Mesendoderm (in vitro differentiated cells): ENCODE measurements around the gene LAD1.
A peak's percentile ranks its signal among the peaks of the same experiment; 100 is the strongest.

ENCODE experiments used
- DNase-seq: peaks from one replicate; pipeline ENCODE4 v3.0.0; 2013
- H2AK5ac ChIP-seq: 2 replicates; pipeline ENCODE4 v1.6.1; 2013; ENCODE audit warnings: low read length, inconsistent platforms
- H2BK120ac ChIP-seq: 2 replicates; pipeline ENCODE4 v1.6.1; 2013; ENCODE audit warnings: low read depth, mild to moderate bottlenecking, low read length, moderate library complexity, mixed read lengths
- H2BK15ac ChIP-seq: replicated peaks from 2 replicates; pipeline ENCODE4 v1.6.1; 2013; ENCODE audit warnings: low read depth, mild to moderate bottlenecking, moderate library complexity
- H2BK5ac ChIP-seq: 2 replicates; pipeline ENCODE4 v1.6.1; 2013; ENCODE audit warnings: low read length, inconsistent platforms
- H3K18ac ChIP-seq: 2 replicates; pipeline ENCODE4 v1.6.1; 2013; ENCODE audit warnings: mild to moderate bottlenecking, low read length, mixed read lengths
- H3K23ac ChIP-seq: one replicate; pipeline ENCODE4 v1.6.1; 2013; ENCODE audit warnings: low read length
- H3K27ac ChIP-seq: 2 replicates; pipeline ENCODE4 v1.5.1; 2013; ENCODE audit warnings: low read depth, mild to moderate bottlenecking, inconsistent platforms, low read length, moderate library complexity
- H3K27me3 ChIP-seq: 2 replicates; pipeline ENCODE4 v1.6.1; 2013; ENCODE audit warnings: low read length, control low read depth, mild to moderate bottlenecking, inconsistent platforms; ENCODE audit not compliant: insufficient read depth, poor library complexity
- H3K36me3 ChIP-seq: 2 replicates; pipeline ENCODE4 v1.6.1; 2013; ENCODE audit warnings: low read length, inconsistent platforms; ENCODE audit not compliant: control insufficient read depth, insufficient read depth
- H3K4ac ChIP-seq: one replicate; pipeline ENCODE4 v1.6.1; 2013; ENCODE audit warnings: low read depth, mild to moderate bottlenecking, low read length, moderate library complexity
- H3K4me1 ChIP-seq: 2 replicates; pipeline ENCODE4 v1.6.1; 2013; ENCODE audit warnings: low read depth, low read length, inconsistent platforms; ENCODE audit not compliant: control insufficient read depth
- H3K4me2 ChIP-seq: 2 replicates; pipeline ENCODE4 v1.6.1; 2013; ENCODE audit warnings: low read length
- H3K4me3 ChIP-seq: 2 replicates; pipeline ENCODE4 v1.5.1; 2013; ENCODE audit warnings: mild to moderate bottlenecking, low read length
- H3K56ac ChIP-seq: one replicate; pipeline ENCODE4 v1.6.1; 2013; ENCODE audit warnings: low read length
- H3K79me1 ChIP-seq: 2 replicates; pipeline ENCODE4 v1.6.1; 2013; ENCODE audit warnings: low read length, inconsistent platforms
- H3K79me2 ChIP-seq: 2 replicates; pipeline ENCODE4 v1.6.1; 2013; ENCODE audit warnings: mild to moderate bottlenecking, low read length; ENCODE audit not compliant: control insufficient read depth, insufficient read depth
- H3K9ac ChIP-seq: 2 replicates; pipeline ENCODE4 v1.6.1; 2013; ENCODE audit warnings: low read length, inconsistent platforms
- H4K5ac ChIP-seq: one replicate; pipeline ENCODE4 v1.6.1; 2013; ENCODE audit warnings: low read length
- H4K8ac ChIP-seq: one replicate; pipeline ENCODE4 v1.6.1; 2013; ENCODE audit warnings: low read depth, mild to moderate bottlenecking, control low read depth, low read length, moderate library complexity
- WGBS: extraction: QIAGEN DNeasy Blood & Tissue Kit; methylation state at CpG from one replicate; pipeline ENCODE4 v1.1.7; 2013; ENCODE audit warnings: low lambda C conversion rate, missing lambda C conversion rate; ENCODE audit not compliant: insufficient coverage; ENCODE audit errors: extremely low coverage; 5-methylcytosine and 5-hydroxymethylcytosine counted together

LAD1 gene

DNA sequence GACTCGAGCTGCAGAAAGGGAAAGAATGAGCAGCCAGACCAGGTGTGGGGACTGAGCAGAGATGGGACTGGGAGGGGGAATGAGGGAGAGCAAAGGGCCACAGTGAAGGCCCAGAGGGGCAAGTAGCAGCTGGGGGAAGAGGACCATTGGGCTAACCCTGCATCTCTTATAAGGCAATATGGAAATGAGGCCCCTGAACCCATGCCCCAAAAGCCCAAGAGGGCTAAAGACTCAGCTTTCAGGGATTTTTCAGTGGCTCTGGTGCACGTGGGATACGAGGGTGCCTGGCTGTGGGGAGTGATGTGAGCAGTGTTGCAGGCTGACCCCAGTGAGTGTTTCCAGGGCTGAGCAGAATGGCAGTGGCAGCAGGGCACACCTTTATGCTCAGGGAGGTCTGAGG is 22.9 kb upstream of the LAD1 start:
- Histone ChIP-seq H3K18ac (no peak overlapping the region), H3K4me2 (no peak overlapping the region), H2BK15ac (no peak overlapping the region), H3K27me3 (no peaks in the 10 kb centered on the region), H3K56ac (no peak overlapping the region), H3K4ac (no peak overlapping the region), H3K4me1 (no peaks in the 10 kb centered on the region), H3K27ac (no peak overlapping the region), H2BK5ac (no peak overlapping the region), H3K79me1 (no peaks in the 10 kb centered on the region), H3K9ac (no peak overlapping the region), H4K8ac (no peak overlapping the region), H3K4me3 (no peak overlapping the region), H3K79me2 (no peaks in the 10 kb centered on the region), H3K36me3 (no peaks in the 10 kb centered on the region), H2AK5ac (no peak overlapping the region), H3K23ac (no peak overlapping the region), H2BK120ac (no peak overlapping the region), H4K5ac (no peak overlapping the region)
- no peak for DNase-seq
- WGBS, result no CpG with 5 or more reads among the region's 3 CpGs

DNA sequence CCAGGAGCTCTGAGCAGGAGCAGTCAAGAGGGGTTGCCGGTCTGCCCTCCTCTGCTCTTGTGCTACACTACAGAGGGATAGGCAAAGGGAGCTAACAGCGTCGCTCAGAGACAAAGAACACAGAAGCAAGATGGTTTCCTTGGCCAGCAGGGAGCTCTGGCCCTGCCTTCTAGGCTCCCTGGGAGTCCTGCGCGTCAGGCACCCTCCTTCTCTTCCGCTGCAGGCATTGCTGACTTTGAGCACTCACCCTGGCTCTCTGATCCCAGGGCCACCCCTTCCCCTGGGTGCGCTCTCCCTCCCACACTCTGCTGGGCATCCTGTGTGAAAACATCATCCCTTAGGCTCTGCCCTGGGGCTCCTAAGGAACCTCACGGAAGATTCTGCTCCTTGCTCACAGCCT is 21.9 kb upstream of the LAD1 start:
- Histone ChIP-seq H3K18ac (no peak overlapping the region), H3K4me2 (no peak overlapping the region), H2BK120ac (no peak overlapping the region), H3K4me3 (no peak overlapping the region), H3K79me1 (no peaks in the 10 kb centered on the region), H3K9ac (no peak overlapping the region), H3K27me3 (no peaks in the 10 kb centered on the region), H4K5ac (no peak overlapping the region), H2BK15ac (no peak overlapping the region), H3K36me3 (no peaks in the 10 kb centered on the region), H3K56ac (no peak overlapping the region), H3K23ac (no peak overlapping the region), H4K8ac (no peak overlapping the region), H3K4me1 (no peaks in the 10 kb centered on the region), H3K27ac (no peak overlapping the region), H2AK5ac (no peak overlapping the region), H2BK5ac (no peak overlapping the region), H3K4ac (no peak overlapping the region), H3K79me2 (no peaks in the 10 kb centered on the region)
- no peak for DNase-seq
- no CpG with 5 or more reads among the region's 8 CpGs for WGBS

DNA sequence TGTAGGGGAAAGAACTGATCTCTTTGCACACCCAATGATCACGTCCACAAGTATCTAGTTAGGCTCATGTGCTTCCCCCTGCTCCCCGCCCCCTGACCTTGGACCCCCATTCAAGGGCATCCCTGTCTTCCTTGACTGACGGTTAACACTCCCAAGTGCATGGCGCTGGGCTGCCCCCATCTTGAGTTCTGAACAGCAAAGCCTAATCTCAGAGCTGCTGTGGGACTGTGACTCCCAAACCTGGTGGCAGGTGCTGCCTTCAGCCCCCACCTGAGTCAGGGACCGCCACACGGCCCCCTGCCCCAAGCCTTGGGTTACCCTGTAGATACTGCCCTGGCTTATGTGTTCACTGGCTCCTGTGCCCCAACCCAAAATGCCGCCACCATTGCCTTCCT is 21.5 kb upstream of the LAD1 start:
- H3K4ac ChIP-seq, result no peak overlapping the region
- no peak overlapping the region for H3K23ac ChIP-seq
- no peak overlapping the region for H2BK15ac ChIP-seq
- H3K4me1 ChIP-seq, result no peaks in the 10 kb centered on the region
- no peak overlapping the region for H3K56ac ChIP-seq
- H2BK120ac ChIP-seq, result no peak overlapping the region
- no peak overlapping the region for H3K18ac ChIP-seq
- no peak overlapping the region for H3K4me2 ChIP-seq
- no peak overlapping the region for H4K5ac ChIP-seq
- H3K27me3 ChIP-seq, result no peaks in the 10 kb centered on the region
- no peak overlapping the region for H4K8ac ChIP-seq
- H3K4me3 ChIP-seq, result no peak overlapping the region
- no peak overlapping the region for H2BK5ac ChIP-seq
- H3K79me1 ChIP-seq, result no peaks in the 10 kb centered on the region
- DNase-seq, result no peak
- WGBS, result no CpG with 5 or more reads among the region's 7 CpGs
- H3K27ac ChIP-seq, result no peak overlapping the region
- H3K9ac ChIP-seq, result no peak overlapping the region
- no peaks in the 10 kb centered on the region for H3K36me3 ChIP-seq
- H2AK5ac ChIP-seq, result no peak overlapping the region
- H3K79me2 ChIP-seq, result no peaks in the 10 kb centered on the region

DNA sequence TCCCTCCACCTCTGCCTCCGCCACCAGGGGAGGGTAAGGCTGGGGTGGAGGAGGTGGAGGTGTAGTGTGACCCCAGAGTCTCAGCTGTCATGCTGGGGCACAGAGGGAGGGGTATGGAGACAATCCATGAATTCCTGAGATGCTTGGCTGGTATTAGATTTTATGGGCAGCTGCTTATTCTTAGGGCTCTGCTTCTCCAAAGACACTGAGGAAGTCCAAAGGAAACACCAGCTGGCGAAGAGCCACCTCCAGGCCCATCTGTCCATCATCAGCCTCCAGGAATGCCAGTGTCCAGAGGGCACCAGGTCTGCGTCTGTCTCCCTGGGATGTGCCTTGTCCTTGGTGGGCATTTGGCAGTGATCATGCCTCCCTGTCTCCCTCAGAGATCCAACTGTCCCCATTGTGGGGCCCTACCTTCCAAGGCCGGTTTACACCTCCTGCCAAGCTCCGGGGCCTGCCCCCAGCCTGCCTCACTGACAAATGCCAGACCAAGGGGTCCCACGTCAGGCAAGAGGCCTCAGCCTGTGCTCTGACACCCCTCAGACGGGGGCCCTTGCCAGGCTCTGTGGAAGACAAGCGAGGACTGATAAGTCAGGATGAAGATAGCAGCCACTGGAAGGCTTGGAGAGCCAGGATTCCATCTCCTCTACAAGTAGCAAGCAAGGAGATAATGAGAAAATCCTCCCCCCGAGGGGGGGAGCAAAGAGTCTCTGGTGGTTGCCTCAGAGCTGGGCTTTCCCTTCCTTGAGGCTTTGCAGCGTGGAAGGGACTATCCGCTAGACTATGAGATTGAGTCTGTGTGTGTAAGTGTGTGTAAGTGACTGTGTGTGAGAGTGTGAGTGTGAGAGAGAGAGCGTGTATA is 20.9 kb upstream of the LAD1 start:
- H2BK15ac ChIP-seq, result no peak overlapping the region
- no peak overlapping the region for H3K9ac ChIP-seq
- no peak overlapping the region for H2BK120ac ChIP-seq
- no peak overlapping the region for H3K56ac ChIP-seq
- H3K36me3 ChIP-seq, result no peaks in the 10 kb centered on the region
- H4K5ac ChIP-seq, result no peak overlapping the region
- WGBS, result 100% methylated on average over 1 of the region's 12 CpGs
- no peaks in the 10 kb centered on the region for H3K79me2 ChIP-seq
- H3K23ac ChIP-seq, result no peak overlapping the region
- no peak overlapping the region for H4K8ac ChIP-seq
- H2BK5ac ChIP-seq, result no peak overlapping the region
- H3K27ac ChIP-seq, result no peak overlapping the region
- no peaks in the 10 kb centered on the region for H3K4me1 ChIP-seq
- no peak overlapping the region for H2AK5ac ChIP-seq
- H3K79me1 ChIP-seq, result no peaks in the 10 kb centered on the region
- H3K27me3 ChIP-seq, result no peaks in the 10 kb centered on the region
- no peak overlapping the region for H3K4ac ChIP-seq
- no peak overlapping the region for H3K18ac ChIP-seq
- no peak overlapping the region for H3K4me3 ChIP-seq
- DNase-seq, result peak; percentile 62
- H3K4me2 ChIP-seq, result no peak overlapping the region

DNA sequence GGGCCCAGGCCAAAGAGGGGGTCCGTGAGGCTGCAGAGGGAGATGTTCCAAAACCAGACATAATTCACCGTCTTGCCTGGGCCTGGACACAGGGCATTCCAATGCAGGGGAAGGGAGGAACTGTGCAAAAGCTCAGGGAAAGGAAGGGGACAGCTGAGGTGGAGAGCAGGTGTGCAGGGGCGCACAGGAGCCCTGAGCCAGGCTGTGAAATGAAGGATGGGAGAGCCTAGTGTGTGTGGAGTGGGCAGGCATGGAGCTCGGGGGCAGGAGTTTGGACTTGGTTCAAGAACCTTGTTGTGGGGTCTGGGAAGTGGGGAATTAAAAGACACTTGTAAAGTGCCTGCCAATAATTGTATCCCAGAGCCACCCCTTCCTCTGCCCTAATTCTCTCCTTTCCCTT is 20.1 kb upstream of the LAD1 start:
- no peak overlapping the region for H2BK5ac ChIP-seq
- no peak overlapping the region for H3K56ac ChIP-seq
- H2AK5ac ChIP-seq, result no peak overlapping the region
- no peaks in the 10 kb centered on the region for H3K36me3 ChIP-seq
- H3K4me1 ChIP-seq, result no peaks in the 10 kb centered on the region
- no peak overlapping the region for H3K23ac ChIP-seq
- WGBS, result no CpG with 5 or more reads among the region's 4 CpGs
- no peak overlapping the region for H3K4me2 ChIP-seq
- H2BK15ac ChIP-seq, result no peak overlapping the region
- no peak overlapping the region for H3K9ac ChIP-seq
- no peak overlapping the region for H3K4me3 ChIP-seq
- DNase-seq, result no peak
- H3K27ac ChIP-seq, result no peak overlapping the region
- no peak overlapping the region for H3K4ac ChIP-seq
- no peaks in the 10 kb centered on the region for H3K79me1 ChIP-seq
- no peak overlapping the region for H4K8ac ChIP-seq
- H3K18ac ChIP-seq, result no peak overlapping the region
- no peaks in the 10 kb centered on the region for H3K79me2 ChIP-seq
- H2BK120ac ChIP-seq, result no peak overlapping the region
- H4K5ac ChIP-seq, result no peak overlapping the region
- no peaks in the 10 kb centered on the region for H3K27me3 ChIP-seq

DNA sequence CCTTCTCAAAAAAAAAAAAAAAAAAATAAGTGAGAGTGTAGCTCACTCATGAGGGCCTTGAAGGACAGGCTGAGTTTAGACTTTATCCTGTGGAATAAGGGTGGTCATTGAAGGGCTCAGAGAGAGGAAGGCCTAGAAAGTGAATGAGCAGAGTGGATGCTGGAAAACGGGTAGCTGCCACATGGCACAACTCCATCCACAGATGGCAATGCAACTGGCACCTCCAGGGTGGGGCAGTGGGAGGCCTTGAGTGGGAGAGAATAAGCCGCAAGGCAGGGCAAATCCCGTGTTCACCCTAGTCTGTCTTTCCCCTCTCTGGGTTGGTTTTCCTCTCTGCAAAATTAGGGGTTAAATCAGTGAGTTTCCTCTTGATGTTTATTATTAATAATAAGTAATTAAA is 19.3 kb upstream of the LAD1 start:
- no peak overlapping the region for H2BK120ac ChIP-seq
- H3K56ac ChIP-seq, result no peak overlapping the region
- no CpG with 5 or more reads among the region's 3 CpGs for WGBS
- H3K4me3 ChIP-seq, result no peak overlapping the region
- H3K27ac ChIP-seq, result no peak overlapping the region
- H3K23ac ChIP-seq, result no peak overlapping the region
- H3K27me3 ChIP-seq, result no peaks in the 10 kb centered on the region
- no peak overlapping the region for H4K8ac ChIP-seq
- H2BK5ac ChIP-seq, result no peak overlapping the region
- no peaks in the 10 kb centered on the region for H3K36me3 ChIP-seq
- H3K79me2 ChIP-seq, result no peaks in the 10 kb centered on the region
- no peak overlapping the region for H3K9ac ChIP-seq
- H3K79me1 ChIP-seq, result no peaks in the 10 kb centered on the region
- H2AK5ac ChIP-seq, result no peak overlapping the region
- no peak overlapping the region for H2BK15ac ChIP-seq
- DNase-seq, result no peak
- H3K4ac ChIP-seq, result no peak overlapping the region
- H3K4me1 ChIP-seq, result no peaks in the 10 kb centered on the region
- H4K5ac ChIP-seq, result no peak overlapping the region
- H3K18ac ChIP-seq, result no peak overlapping the region
- H3K4me2 ChIP-seq, result no peak overlapping the region
